Body of pancreas (tissue), 4 donors: ENCODE measurements around the gene SPG21.

Experiments
- POLR2A ChIP-seq, 3 donors: fragments of 450-650 bp; IDR thresholded peaks; one replicate each; pipeline ENCODE4 v1.6.1; 2016; ENCODE audit warnings: antibody characterized with exemption in 3 of 3, mild to moderate bottlenecking in 2 of 3
- TF ChIP-seq, protein P1 (sequence below), 7 experiments: fragments of 450-650 bp in 4 of 7; fragments of 200-600 bp in 3 of 7; sonication (generic) in 3 of 7; IDR thresholded peaks; one replicate each; pipeline ENCODE4 v1.5.1; 2016 to 2019; ENCODE audit warnings: antibody characterized with exemption in 7 of 7

DNA sequence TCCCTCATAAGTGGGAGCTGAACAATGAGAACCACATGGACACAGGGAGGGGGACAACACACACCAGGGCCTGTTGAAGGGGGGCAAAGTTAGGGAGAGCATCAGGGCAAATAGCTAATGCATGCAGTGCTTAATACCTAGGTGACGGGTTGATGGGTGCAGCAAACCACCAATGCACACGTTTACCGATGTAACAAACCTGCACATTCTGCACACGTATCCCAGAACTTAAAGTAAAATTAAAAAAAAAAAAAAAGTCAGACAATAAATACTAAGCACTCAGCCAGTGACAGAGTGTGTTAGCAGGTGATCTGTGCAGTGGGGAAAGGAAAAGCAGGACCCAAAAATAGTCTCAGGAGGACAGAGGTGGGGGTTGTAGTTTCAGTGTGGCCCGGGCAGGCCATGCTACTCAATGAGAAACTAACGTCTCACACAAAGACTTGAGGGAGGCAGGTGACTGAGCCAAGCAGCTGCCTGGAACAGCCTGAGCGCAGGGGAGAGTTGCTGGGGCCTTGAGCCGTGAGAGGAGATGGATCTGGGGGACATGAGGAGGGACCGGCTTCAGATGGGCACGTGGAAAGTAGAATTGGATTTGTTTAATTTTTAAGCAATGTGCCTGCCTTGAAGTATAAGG, 59.6 kb downstream of the SPG21 start:
- TF ChIP-seq, protein P1, sequence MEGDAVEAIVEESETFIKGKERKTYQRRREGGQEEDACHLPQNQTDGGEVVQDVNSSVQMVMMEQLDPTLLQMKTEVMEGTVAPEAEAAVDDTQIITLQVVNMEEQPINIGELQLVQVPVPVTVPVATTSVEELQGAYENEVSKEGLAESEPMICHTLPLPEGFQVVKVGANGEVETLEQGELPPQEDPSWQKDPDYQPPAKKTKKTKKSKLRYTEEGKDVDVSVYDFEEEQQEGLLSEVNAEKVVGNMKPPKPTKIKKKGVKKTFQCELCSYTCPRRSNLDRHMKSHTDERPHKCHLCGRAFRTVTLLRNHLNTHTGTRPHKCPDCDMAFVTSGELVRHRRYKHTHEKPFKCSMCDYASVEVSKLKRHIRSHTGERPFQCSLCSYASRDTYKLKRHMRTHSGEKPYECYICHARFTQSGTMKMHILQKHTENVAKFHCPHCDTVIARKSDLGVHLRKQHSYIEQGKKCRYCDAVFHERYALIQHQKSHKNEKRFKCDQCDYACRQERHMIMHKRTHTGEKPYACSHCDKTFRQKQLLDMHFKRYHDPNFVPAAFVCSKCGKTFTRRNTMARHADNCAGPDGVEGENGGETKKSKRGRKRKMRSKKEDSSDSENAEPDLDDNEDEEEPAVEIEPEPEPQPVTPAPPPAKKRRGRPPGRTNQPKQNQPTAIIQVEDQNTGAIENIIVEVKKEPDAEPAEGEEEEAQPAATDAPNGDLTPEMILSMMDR (IDR thresholded peaks at IDR 0.05), result no peak
- TF ChIP-seq POLR2A (IDR thresholded peaks at IDR 0.05), result no peak
